SK-N-SH (cell line): ENCODE measurements around the gene GNAT2.

Experiments
- CHD2 ChIP-seq: fragments of 150-350 bp; IDR thresholded peaks from 2 replicates; pipeline ENCODE4 v1.6.1; 2018; ENCODE audit warnings: low read length; ENCODE audit not compliant: partially characterized antibody
- RCOR1 ChIP-seq: fragments of 150-350 bp; IDR thresholded peaks from 2 replicates; pipeline ENCODE4 v1.6.1; 2017; ENCODE audit warnings: antibody characterized with exemption, low read length
- RFX5 ChIP-seq: IDR thresholded peaks from 2 replicates; pipeline ENCODE4 v1.6.1; 2012; ENCODE audit warnings: mild to moderate bottlenecking, improper control_type of control experiment, low read length
- TCF12 ChIP-seq: IDR thresholded peaks from 2 replicates; pipeline ENCODE4 v1.4.0; 2012

DNA sequence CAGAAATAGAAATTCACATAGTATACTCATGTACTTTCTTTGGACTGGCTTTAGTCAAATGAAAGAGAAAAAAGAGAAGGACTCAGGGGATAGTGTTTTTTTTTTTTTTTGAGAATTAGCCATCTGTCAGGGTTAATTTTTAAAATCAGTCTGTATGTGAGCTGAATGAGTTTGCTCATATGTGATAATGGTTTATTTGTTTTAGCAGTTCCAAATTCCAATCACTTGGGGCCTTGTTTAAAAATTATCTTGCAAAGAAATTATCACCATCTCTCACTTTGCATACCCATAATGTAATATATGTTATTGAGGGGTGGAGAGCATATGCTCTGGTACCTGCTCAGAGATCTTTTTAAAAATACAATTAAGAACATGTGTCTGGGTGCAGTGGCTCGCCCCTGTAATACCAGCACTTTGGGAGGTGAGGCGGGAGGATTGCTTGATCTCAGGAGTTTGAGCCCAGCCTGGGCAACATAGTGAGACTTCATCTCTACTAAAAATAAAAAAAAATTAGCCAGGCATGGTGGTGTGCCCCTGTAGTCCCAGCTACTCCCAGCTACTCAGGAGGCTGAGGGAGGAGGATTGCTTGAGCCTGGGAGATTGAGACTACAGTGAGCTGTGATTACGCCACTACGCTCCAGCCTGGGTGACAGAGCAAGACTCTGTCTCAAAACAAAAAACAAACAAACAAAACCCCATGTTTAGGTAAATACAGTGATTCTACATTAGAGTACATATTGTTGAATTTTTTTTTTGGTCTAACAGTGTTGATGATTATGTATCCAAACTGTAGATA lies 51.3 kb downstream of the GNAT2 start:
- no peak for TF ChIP-seq RCOR1
- TF ChIP-seq TCF12, result no peak
- TF ChIP-seq CHD2, result no peak
- TF ChIP-seq RFX5, result no peak
